Esophagus muscularis mucosa (tissue), 4 donors: ENCODE results near the gene UBE2O.

ENCODE experiments used
- EP300 ChIP-seq: sonication (generic); formaldehyde crosslinking; IDR thresholded peaks from one replicate; pipeline ENCODE4 v1.6.1; 2017; ENCODE audit warnings: antibody characterized with exemption
- POLR2A ChIP-seq: fragments of 450-650 bp; IDR thresholded peaks from one replicate; pipeline ENCODE4 v1.6.1; 2017; ENCODE audit warnings: antibody characterized with exemption, moderate library complexity, mild to moderate bottlenecking, low read depth
- POLR2AphosphoS5 ChIP-seq, 2 donors: sonication (generic); formaldehyde crosslinking; IDR thresholded peaks; one replicate each; pipeline ENCODE4 v1.6.1; 2017; ENCODE audit warnings: antibody characterized with exemption in 2 of 2
- TF ChIP-seq, protein P1 (sequence below), 3 experiments: fragments of 200-600 bp in 2 of 3; fragments of 450-650 bp in 1 of 3; sonication (generic) in 2 of 3; IDR thresholded peaks; one replicate each; pipeline ENCODE4 v1.5.1; 2017 to 2019; ENCODE audit warnings: antibody characterized with exemption in 3 of 3, mild to moderate bottlenecking in 2 of 3, moderate library complexity in 1 of 3

DNA sequence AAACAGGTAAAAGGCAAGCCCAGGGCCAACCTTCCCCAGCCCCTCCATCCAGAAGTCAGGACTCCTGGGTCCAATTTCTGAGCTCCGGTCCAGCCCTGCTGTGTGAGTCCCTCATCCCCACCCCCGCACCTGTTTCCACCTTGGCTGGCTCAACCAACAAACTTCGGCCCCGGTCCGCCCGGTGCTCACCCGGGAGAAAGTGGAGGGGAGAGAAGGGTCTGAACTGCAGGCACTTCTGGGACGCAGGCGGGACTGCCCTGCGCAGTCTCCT lies 47.7 kb upstream of the UBE2O start:
- TF ChIP-seq EP300 = no peak
- TF ChIP-seq, protein P1, sequence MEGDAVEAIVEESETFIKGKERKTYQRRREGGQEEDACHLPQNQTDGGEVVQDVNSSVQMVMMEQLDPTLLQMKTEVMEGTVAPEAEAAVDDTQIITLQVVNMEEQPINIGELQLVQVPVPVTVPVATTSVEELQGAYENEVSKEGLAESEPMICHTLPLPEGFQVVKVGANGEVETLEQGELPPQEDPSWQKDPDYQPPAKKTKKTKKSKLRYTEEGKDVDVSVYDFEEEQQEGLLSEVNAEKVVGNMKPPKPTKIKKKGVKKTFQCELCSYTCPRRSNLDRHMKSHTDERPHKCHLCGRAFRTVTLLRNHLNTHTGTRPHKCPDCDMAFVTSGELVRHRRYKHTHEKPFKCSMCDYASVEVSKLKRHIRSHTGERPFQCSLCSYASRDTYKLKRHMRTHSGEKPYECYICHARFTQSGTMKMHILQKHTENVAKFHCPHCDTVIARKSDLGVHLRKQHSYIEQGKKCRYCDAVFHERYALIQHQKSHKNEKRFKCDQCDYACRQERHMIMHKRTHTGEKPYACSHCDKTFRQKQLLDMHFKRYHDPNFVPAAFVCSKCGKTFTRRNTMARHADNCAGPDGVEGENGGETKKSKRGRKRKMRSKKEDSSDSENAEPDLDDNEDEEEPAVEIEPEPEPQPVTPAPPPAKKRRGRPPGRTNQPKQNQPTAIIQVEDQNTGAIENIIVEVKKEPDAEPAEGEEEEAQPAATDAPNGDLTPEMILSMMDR (IDR thresholded peaks at IDR 0.05) = no peak
- no peak for TF ChIP-seq POLR2AphosphoS5 (IDR thresholded peaks at IDR 0.05)
- TF ChIP-seq POLR2A = no peak
